Neuronal stem cell (in vitro differentiated cells): Measurements from ENCODE around the gene EBP.
A peak's percentile ranks its signal among the peaks of the same experiment; 100 is the strongest.

Source experiments
- DNase-seq: peaks from one replicate; pipeline ENCODE4 v3.0.0-alpha.2; 2013; ENCODE audit warnings: low spot score
- H2AFZ ChIP-seq: one replicate; pipeline ENCODE4 v1.6.1; 2013; ENCODE audit warnings: mild to moderate bottlenecking, low read length, inconsistent platforms
- H2AK5ac ChIP-seq: 2 replicates; pipeline ENCODE4 v1.6.1; 2013; ENCODE audit warnings: low read depth, mild to moderate bottlenecking, inconsistent platforms, low read length, moderate library complexity, mixed read lengths
- H2BK120ac ChIP-seq: 2 replicates; pipeline ENCODE4 v1.6.1; 2013; ENCODE audit warnings: low read depth, mild to moderate bottlenecking, inconsistent platforms, low read length, moderate library complexity, mixed read lengths
- H2BK12ac ChIP-seq: one replicate; pipeline ENCODE4 v1.6.1; 2013; ENCODE audit warnings: low read length, inconsistent platforms
- H2BK15ac ChIP-seq: 2 replicates; pipeline ENCODE4 v1.6.1; 2013; ENCODE audit warnings: mild to moderate bottlenecking, low read length, inconsistent platforms, mixed read lengths
- H2BK5ac ChIP-seq: one replicate; pipeline ENCODE4 v1.6.1; 2013; ENCODE audit warnings: inconsistent platforms, mild to moderate bottlenecking, low read length, moderate library complexity
- H3K14ac ChIP-seq: one replicate; pipeline ENCODE4 v1.6.1; 2013; ENCODE audit warnings: low read length, inconsistent platforms
- H3K18ac ChIP-seq: 2 replicates; pipeline ENCODE4 v1.6.1; 2013; ENCODE audit warnings: low read length, inconsistent platforms
- H3K23ac ChIP-seq: 2 replicates; pipeline ENCODE4 v1.6.1; 2013; ENCODE audit warnings: low read depth, mild to moderate bottlenecking, mixed read lengths, low read length, inconsistent platforms; ENCODE audit not compliant: poor library complexity
- H3K27ac ChIP-seq: replicated peaks from 3 replicates; pipeline ENCODE4 v1.5.1; 2013; ENCODE audit warnings: low read length, inconsistent platforms
- H3K27me3 ChIP-seq, 3 experiments: 2 replicates each; pipeline ENCODE4 v1.6.1; 2013; ENCODE audit warnings: low read length in 3 of 3, mild to moderate bottlenecking in 2 of 3, inconsistent platforms in 1 of 3, low read depth in 1 of 3, mixed read lengths in 1 of 3, moderate library complexity in 1 of 3; ENCODE audit not compliant: control insufficient read depth in 3 of 3, insufficient read depth in 3 of 3
- H3K36me3 ChIP-seq, 2 donors: replicated peaks in 1 of 2; 2 replicates each; pipeline ENCODE4 v1.6.1; 2013; ENCODE audit warnings: low read length in 2 of 2; ENCODE audit not compliant: control insufficient read depth in 2 of 2, insufficient read depth in 2 of 2
- H3K4ac ChIP-seq: 2 replicates; pipeline ENCODE4 v1.6.1; 2013; ENCODE audit warnings: inconsistent platforms, mild to moderate bottlenecking, low read length, moderate library complexity
- H3K4me1 ChIP-seq, 2 donors: 1 replicate in 1 of 2; 2 replicates in 1 of 2; pipeline ENCODE4 v1.6.1; 2013; ENCODE audit warnings: low read length in 2 of 2, low read depth in 1 of 2; ENCODE audit not compliant: control insufficient read depth in 2 of 2, insufficient read depth in 1 of 2
- H3K4me2 ChIP-seq: one replicate; pipeline ENCODE4 v1.6.1; 2013; ENCODE audit warnings: mild to moderate bottlenecking, low read length, inconsistent platforms; ENCODE audit not compliant: insufficient read depth, poor library complexity, severe bottlenecking
- H3K4me3 ChIP-seq, 2 donors: 2 replicates each; pipeline ENCODE4 v1.5.1; 2013; ENCODE audit warnings: low read length in 2 of 2, mild to moderate bottlenecking in 2 of 2, inconsistent platforms in 1 of 2, moderate library complexity in 1 of 2
- H3K79me1 ChIP-seq: one replicate; pipeline ENCODE4 v1.6.1; 2013; ENCODE audit warnings: low read depth, mild to moderate bottlenecking, inconsistent platforms, low read length, moderate library complexity
- H3K9ac ChIP-seq: one replicate; pipeline ENCODE4 v1.6.1; 2013; ENCODE audit warnings: mild to moderate bottlenecking, low read depth, low read length, inconsistent platforms; ENCODE audit not compliant: poor library complexity
- H3K9me3 ChIP-seq, 2 donors: replicated peaks in 1 of 2; 2 replicates each; pipeline versions ENCODE3 to v1.6.1; 2013; ENCODE audit warnings: low read length in 2 of 2, mild to moderate bottlenecking in 2 of 2, inconsistent platforms in 1 of 2, low read depth in 1 of 2, mixed read lengths in 1 of 2, moderate library complexity in 1 of 2; ENCODE audit not compliant: control insufficient read depth in 2 of 2, insufficient read depth in 1 of 2
- H4K8ac ChIP-seq: one replicate; pipeline ENCODE4 v1.6.1; 2013; ENCODE audit warnings: low read depth, mild to moderate bottlenecking, inconsistent platforms, low read length, moderate library complexity
- H4K91ac ChIP-seq: one replicate; pipeline ENCODE4 v1.6.1; 2013; ENCODE audit warnings: low read length, low read depth, mild to moderate bottlenecking, inconsistent platforms; ENCODE audit not compliant: poor library complexity
- WGBS, 2 donors: extraction: QIAGEN DNeasy Blood & Tissue Kit; methylation state at CpG; one replicate each; pipeline ENCODE4 v1.1.7; 2013; ENCODE audit warnings: missing lambda C conversion rate in 2 of 2, mixed read lengths in 1 of 2; ENCODE audit not compliant: insufficient read length in 2 of 2, insufficient replicate concordance in 1 of 2; ENCODE audit errors: extremely low coverage in 2 of 2; 5-methylcytosine and 5-hydroxymethylcytosine counted together

The EBP gene

DNA sequence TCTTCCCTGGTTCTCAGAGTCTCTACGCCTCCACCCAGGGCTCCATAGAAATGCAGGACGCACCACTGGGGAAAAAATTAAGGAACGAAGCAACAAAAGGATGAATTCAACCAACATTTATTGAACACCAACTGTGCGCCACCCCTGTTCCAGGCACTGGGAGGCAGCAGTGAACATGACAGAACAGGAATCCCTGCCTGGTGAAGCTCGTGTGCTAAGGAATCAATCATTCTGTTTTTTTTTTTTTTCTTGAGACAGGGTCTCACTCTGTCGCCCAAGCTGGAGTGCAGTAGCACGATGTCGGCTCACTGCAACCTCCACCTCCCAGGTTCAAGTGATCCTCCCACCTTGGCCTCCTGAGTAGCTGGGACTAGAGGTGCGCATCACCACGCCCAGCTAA is 47.5 kb upstream of the EBP start:
- H3K4me1 ChIP-seq, result peaks cover 9 to 10% of the 10 kb centered on the region in 2 donors
- no peak overlapping the region for H2BK120ac ChIP-seq
- no peak overlapping the region for H3K18ac ChIP-seq
- H3K9me3 ChIP-seq, result no peaks in the 10 kb centered on the region
- no peak overlapping the region for H3K4ac ChIP-seq
- no peak overlapping the region for H2AK5ac ChIP-seq
- H3K4me2 ChIP-seq, result no peak overlapping the region
- peaks cover 0 to under 1% of the 10 kb centered on the region in 2 donors for H3K36me3 ChIP-seq
- H3K79me1 ChIP-seq, result no peaks in the 10 kb centered on the region
- H3K9ac ChIP-seq, result no peak overlapping the region
- H4K8ac ChIP-seq, result no peak overlapping the region
- no peak overlapping the region for H3K14ac ChIP-seq
- no peak overlapping the region for H3K23ac ChIP-seq
- no peak overlapping the region for H3K27ac ChIP-seq
- WGBS, 2 donors, result no CpG with 5 or more reads among the region's 10 CpGs
- no peak overlapping the region for H4K91ac ChIP-seq
- H2BK12ac ChIP-seq, result no peak overlapping the region
- peak overlapping the region; percentile 56 for H2AFZ ChIP-seq
- no peaks in the 10 kb centered on the region for H3K27me3 ChIP-seq
- H3K4me3 ChIP-seq, result no peak overlapping the region
- DNase-seq, result no peak
- H2BK15ac ChIP-seq, result no peak overlapping the region
- H2BK5ac ChIP-seq, result no peak overlapping the region

DNA sequence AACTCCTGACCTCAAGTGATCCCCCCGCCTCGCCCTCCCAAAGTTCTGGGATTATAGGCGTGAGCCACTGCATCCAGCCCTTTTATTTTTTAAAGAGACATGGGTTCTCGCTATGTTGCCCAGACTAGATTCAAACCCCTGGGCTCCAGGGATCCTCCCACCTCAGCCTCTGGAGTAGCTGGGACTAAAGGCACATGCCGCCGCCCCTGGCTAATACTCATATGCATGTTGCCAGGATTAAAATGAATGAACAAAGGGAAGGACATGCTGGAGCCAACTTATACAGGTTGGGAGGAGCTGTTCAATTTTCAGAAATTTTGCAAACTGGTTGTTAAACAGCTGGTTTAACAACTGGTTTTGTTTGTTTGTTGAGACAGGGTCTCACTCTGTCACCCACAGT is 47.0 kb upstream of the EBP start:
- no peak for DNase-seq
- H2BK12ac ChIP-seq, result no peak overlapping the region
- no peak overlapping the region for H3K27ac ChIP-seq
- no peak overlapping the region for H2BK5ac ChIP-seq
- H3K4me2 ChIP-seq, result no peak overlapping the region
- H3K36me3 ChIP-seq, result peaks cover 0 to 3% of the 10 kb centered on the region in 2 donors
- peak overlapping the region in 1 of 2 donors; percentile 83 for H3K4me3 ChIP-seq
- no peak overlapping the region for H3K14ac ChIP-seq
- H2BK15ac ChIP-seq, result no peak overlapping the region
- peaks cover 9 to 10% of the 10 kb centered on the region in 2 donors for H3K4me1 ChIP-seq
- no peaks in the 10 kb centered on the region for H3K9me3 ChIP-seq
- H3K23ac ChIP-seq, result no peak overlapping the region
- H3K9ac ChIP-seq, result no peak overlapping the region
- no peak overlapping the region for H4K91ac ChIP-seq
- H2AK5ac ChIP-seq, result no peak overlapping the region
- no peak overlapping the region for H3K4ac ChIP-seq
- H3K79me1 ChIP-seq, result no peaks in the 10 kb centered on the region
- H4K8ac ChIP-seq, result no peak overlapping the region
- H2BK120ac ChIP-seq, result no peak overlapping the region
- no peaks in the 10 kb centered on the region for H3K27me3 ChIP-seq
- H2AFZ ChIP-seq, result no peak overlapping the region
- no CpG with 5 or more reads among the region's 6 CpGs for WGBS, 2 donors
- H3K18ac ChIP-seq, result no peak overlapping the region

- peaks cover 0 to 4% of the 10 kb centered on the region in 2 donors for H3K36me3 ChIP-seq
- no CpG with 5 or more reads among the region's 5 CpGs for WGBS, 2 donors
- no peak overlapping the region for H2BK120ac ChIP-seq
- H3K4me3 ChIP-seq, result peak overlapping the region; percentile 83 to 96
- no peak overlapping the region for H3K14ac ChIP-seq
- H2AFZ ChIP-seq, result peak overlapping the region; percentile 85
- no peak overlapping the region for H4K8ac ChIP-seq
- H2BK12ac ChIP-seq, result no peak overlapping the region
- no peak overlapping the region for H3K4ac ChIP-seq
- no peak overlapping the region for H2BK15ac ChIP-seq
- peak overlapping the region; percentile 45 for H3K4me2 ChIP-seq
- no peak overlapping the region for H2BK5ac ChIP-seq
- no peaks in the 10 kb centered on the region for H3K9me3 ChIP-seq
- no peak overlapping the region for H3K9ac ChIP-seq
- no peak overlapping the region for H3K27ac ChIP-seq
- H4K91ac ChIP-seq, result no peak overlapping the region
- no peak overlapping the region for H3K23ac ChIP-seq
- H3K4me1 ChIP-seq, result peaks cover 9 to 10% of the 10 kb centered on the region in 2 donors
- H2AK5ac ChIP-seq, result no peak overlapping the region
- H3K79me1 ChIP-seq, result no peaks in the 10 kb centered on the region
- H3K18ac ChIP-seq, result no peak overlapping the region
- H3K27me3 ChIP-seq, result no peaks in the 10 kb centered on the region
- DNase-seq, result no peak
Measured at GRCh38 chrX:48475296-48475695, 46.3 kb upstream of the EBP start.

- no peak within 1 kb of the TSS for H2AK5ac ChIP-seq
- no peak within 1 kb of the TSS for H2BK120ac ChIP-seq
- peak within 1 kb of the TSS; percentile 45 for H3K4me2 ChIP-seq
- DNase-seq, result peak; percentile 32
- H4K91ac ChIP-seq, result no peak within 1 kb of the TSS
- H3K27me3 ChIP-seq, result no peaks in the 10 kb centered on the region
- H3K4me3 ChIP-seq, result peak within 1 kb of the TSS; percentile 83 to 96
- H3K23ac ChIP-seq, result peak within 1 kb of the TSS; percentile 73
- H3K79me1 ChIP-seq, result peaks cover 2% of the 10 kb centered on the region
- H3K27ac ChIP-seq, result no peak within 1 kb of the TSS
- no peak within 1 kb of the TSS for H4K8ac ChIP-seq
- H3K9me3 ChIP-seq, result no peaks in the 10 kb centered on the region
- no CpG with 5 or more reads among the region's 75 CpGs for WGBS, 2 donors
- no peak within 1 kb of the TSS for H2BK5ac ChIP-seq
- H3K4me1 ChIP-seq, result peaks cover 9 to 10% of the 10 kb centered on the region in 2 donors
- no peak within 1 kb of the TSS for H2BK15ac ChIP-seq
- H3K36me3 ChIP-seq, result peaks cover 0 to 9% of the 10 kb centered on the region in 2 donors
- H3K14ac ChIP-seq, result no peak within 1 kb of the TSS
- H2AFZ ChIP-seq, result peak within 1 kb of the TSS; percentile 85
- peak within 1 kb of the TSS; percentile 84 for H3K9ac ChIP-seq
- H2BK12ac ChIP-seq, result no peak within 1 kb of the TSS
- H3K4ac ChIP-seq, result no peak within 1 kb of the TSS
- H3K18ac ChIP-seq, result peak within 1 kb of the TSS; percentile 93
Measured at GRCh38 chrX:48475774-48476577, 45.6 kb upstream of the EBP start, which contains the start of gene FTSJ1. Gene FTSJ1, plus strand, starts transcription at chrX:48476199. Its CDS starts 1,849 bp downstream, at chrX:48478048.
